Activated B cell treated with CpG ODN at 0.5 μM for 24 hours (primary cell): ENCODE measurements around the gene GET3. TPM values are rescaled to one million over a fixed set of nuclear protein-coding genes. Genes with fewer than 3 reads are reported as not detected.

Experiments
- ATAC-seq: fragments of 200-7000 bp; cut with Tn5 transposase; one replicate; pipeline ENCODE4 v1.10.0; 2021; ENCODE audit warnings: low read depth, mild to moderate bottlenecking, moderate library complexity
- CTCF ChIA-PET: fragments of 350-600 bp; sonication (Branson Sonifier 250); formaldehyde crosslinking; loops from one replicate; lab custom pipeline; 2021; ENCODE audit warnings: antibody characterized with exemption; lab: Charles Lee
- POLR2A ChIA-PET: fragments of 350-600 bp; sonication (Branson Sonifier 250); formaldehyde crosslinking; loops from one replicate; lab custom pipeline; 2021; ENCODE audit warnings: antibody characterized with exemption; lab: Charles Lee
- DNase-seq: peaks from one replicate; pipeline ENCODE4 v3.0.0; 2022
- H3K27ac Mint-ChIP-seq: one replicate; pipeline ENCODE4 v1.8.0; 2020; ENCODE audit warnings: mixed read lengths
- H3K27me3 Mint-ChIP-seq: one replicate; pipeline ENCODE4 v1.8.0; 2021; ENCODE audit warnings: mixed read lengths
- H3K36me3 Mint-ChIP-seq: one replicate; pipeline ENCODE4 v1.8.0; 2021; ENCODE audit warnings: low read depth, mixed read lengths
- H3K4me1 Mint-ChIP-seq: one replicate; pipeline ENCODE4 v1.8.0; 2021; ENCODE audit warnings: mixed read lengths
- H3K4me3 Mint-ChIP-seq: one replicate; pipeline ENCODE4 v1.8.0; 2020; ENCODE audit warnings: mild to moderate bottlenecking, mixed read lengths
- H3K9me3 Mint-ChIP-seq: one replicate; pipeline ENCODE4 v1.8.0; 2020; ENCODE audit warnings: mixed read lengths
- intact Hi-C: fragments of 100-400 bp; cut with micrococcal nuclease; formaldehyde crosslinking; loops from one replicate; pipeline ENCODE4 v1.15.1; 2024
- total RNA-seq: library from RNA; stranded (reverse); gene quantifications from 2 replicates; pipeline ENCODE4 v1.2.3, GENCODE V29; 2022
- TF ChIP-seq, protein P1 (sequence below): fragments of 200-600 bp; IDR thresholded peaks from one replicate; pipeline ENCODE4 v1.8.0; 2022; ENCODE audit warnings: antibody characterized with exemption, mild to moderate bottlenecking

The GET3 gene
- 59.6 and 63.5 TPM in 2 replicates for total RNA-seq

DNA sequence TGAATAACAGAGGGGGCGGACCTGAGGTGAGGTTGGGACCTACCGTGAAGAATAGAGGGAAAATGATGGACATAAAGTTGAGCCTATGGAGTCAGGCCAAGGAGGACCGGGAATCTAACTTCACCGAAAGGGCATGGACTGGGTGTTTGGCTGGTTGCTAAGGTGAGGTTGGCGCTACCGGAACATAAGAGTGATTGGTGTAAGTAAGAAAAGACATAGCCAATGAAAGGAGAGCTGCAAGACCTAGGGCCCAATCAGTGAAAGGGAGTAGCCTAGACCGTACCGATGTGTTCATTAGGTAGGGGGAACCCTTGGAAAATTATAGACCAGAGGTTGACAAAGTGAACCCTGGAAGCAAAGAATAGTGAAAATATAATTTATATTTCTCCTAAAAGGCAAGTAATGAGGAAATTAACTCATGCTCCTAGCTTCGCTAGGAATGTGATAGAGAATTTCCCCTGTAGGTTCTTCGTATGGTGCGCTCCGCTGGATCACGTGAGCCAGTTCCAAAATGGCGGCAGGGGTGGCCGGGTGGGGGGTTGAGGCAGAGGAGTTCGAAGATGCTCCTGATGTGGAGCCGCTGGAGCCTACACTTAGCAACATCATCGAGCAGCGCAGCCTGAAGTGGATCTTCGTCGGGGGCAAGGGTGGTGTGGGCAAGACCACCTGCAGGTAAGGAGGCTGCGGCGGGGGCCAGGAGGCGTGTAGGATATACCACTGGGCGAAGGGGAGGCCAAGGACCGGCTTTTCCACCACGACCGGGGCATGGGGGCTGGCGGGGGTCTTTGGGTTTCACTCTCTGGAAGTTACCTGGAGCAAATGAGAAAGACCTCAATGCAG lies at the start of gene GET3:
Gene GET3, plus strand, starts transcription at position 503 of the 840 bp plus-strand sequence. Its CDS starts 9 bp downstream, at position 512.
- intact Hi-C loops: loop anchor here (1.0 kb wide), 2 partner anchors 56 to 69 kb away; partner anchors contain the start of genes DHPS and RNASEH2A
- ChIA-PET CTCF (interaction anchor here (0.8 to 1.6 kb wide), 6 partner anchors 13 to 61 kb away, joined by 3 to 6 read pairs (median 4); no protein-coding TSS in a partner anchor), POLR2A (interaction anchor here (0.5 to 6.4 kb wide), 13 partner anchors 10 to 200 kb away, joined by 3 to 121 read pairs (median 4); partner anchors contain the start of genes DHPS, FARSA, FBXW9 and GCDH)
- H3K27me3 Mint-ChIP-seq: no peaks in the 10 kb centered on the region
- H3K9me3 Mint-ChIP-seq: no peaks in the 10 kb centered on the region
- H3K27ac Mint-ChIP-seq: peak within 1 kb of the TSS; percentile 95
- DNase-seq: peak; percentile 66
- TF ChIP-seq, protein P1, sequence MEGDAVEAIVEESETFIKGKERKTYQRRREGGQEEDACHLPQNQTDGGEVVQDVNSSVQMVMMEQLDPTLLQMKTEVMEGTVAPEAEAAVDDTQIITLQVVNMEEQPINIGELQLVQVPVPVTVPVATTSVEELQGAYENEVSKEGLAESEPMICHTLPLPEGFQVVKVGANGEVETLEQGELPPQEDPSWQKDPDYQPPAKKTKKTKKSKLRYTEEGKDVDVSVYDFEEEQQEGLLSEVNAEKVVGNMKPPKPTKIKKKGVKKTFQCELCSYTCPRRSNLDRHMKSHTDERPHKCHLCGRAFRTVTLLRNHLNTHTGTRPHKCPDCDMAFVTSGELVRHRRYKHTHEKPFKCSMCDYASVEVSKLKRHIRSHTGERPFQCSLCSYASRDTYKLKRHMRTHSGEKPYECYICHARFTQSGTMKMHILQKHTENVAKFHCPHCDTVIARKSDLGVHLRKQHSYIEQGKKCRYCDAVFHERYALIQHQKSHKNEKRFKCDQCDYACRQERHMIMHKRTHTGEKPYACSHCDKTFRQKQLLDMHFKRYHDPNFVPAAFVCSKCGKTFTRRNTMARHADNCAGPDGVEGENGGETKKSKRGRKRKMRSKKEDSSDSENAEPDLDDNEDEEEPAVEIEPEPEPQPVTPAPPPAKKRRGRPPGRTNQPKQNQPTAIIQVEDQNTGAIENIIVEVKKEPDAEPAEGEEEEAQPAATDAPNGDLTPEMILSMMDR: no peak
- H3K36me3 Mint-ChIP-seq: peaks cover 37% of the 10 kb centered on the region
- peak within 1 kb of the TSS; percentile 99 for H3K4me3 Mint-ChIP-seq
- peak; percentile 79 for ATAC-seq
- H3K4me1 Mint-ChIP-seq: peaks cover 40% of the 10 kb centered on the region

DNA sequence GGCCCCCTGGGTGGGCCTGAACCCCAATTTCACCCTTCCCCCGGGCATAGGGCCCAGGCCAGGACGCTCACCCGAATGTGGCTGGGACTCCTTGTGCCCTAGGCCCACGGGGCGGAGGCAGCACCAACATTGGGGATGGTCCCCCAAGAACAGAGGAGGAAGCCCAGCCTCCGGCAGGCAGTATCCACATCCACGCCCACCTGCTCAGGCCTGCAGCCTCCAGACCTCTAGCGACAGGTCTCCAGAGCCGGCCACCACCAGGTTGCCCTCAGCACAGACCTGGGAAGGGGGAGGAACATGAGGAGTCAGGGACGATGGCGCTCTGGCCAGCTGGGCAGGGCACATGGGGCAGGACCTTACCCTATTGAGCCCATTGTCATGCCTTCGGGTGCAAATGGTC lies 48.3 kb upstream of the GET3 start:
- H3K9me3 Mint-ChIP-seq: no peaks in the 10 kb centered on the region
- peaks cover 2% of the 10 kb centered on the region for H3K36me3 Mint-ChIP-seq
- DNase-seq (no peak), ATAC-seq (no peak)
- intact Hi-C loops: no loop called here
- TF ChIP-seq, protein P1: no peak
- POLR2A ChIA-PET: no interaction called here
- H3K4me1 Mint-ChIP-seq: no peaks in the 10 kb centered on the region
- H3K27me3 Mint-ChIP-seq: no peaks in the 10 kb centered on the region
- CTCF ChIA-PET: no interaction called here
- H3K27ac Mint-ChIP-seq: no peak overlapping the region
- no peak overlapping the region for H3K4me3 Mint-ChIP-seq

DNA sequence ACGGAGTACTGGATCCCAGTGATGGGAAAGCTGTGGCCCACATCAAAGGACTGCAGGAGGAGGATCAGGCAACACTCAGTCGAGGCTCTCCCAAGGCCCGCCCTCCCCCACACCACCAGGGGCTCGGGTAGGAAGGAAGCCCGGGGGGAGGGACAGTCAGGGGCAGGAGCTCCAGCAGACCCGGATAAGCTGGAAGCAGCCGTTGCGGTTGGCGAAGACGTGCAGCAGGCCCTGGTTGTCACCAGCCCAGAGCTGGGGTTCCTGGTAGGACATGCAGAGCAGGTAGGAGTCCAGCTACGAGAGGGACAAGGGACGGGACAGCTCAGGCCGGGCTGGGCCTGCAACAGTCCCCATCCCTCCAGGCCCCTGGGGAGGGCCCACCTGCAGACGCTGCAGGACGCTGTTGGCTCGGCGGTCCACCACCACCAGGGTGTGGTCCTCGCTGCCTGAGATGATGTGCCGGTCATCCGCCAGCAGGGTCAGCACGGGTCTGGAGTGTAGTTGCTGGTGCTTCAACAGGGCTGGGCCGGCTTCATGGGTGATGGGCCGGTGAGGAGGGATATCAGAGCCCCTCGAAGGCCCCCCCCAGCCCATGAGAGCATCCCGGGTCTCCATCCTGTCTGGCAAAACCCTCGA lies 47.6 kb upstream of the GET3 start:
- Mint-ChIP-seq H3K4me3 (no peak overlapping the region), H3K27me3 (no peaks in the 10 kb centered on the region), H3K36me3 (peaks cover 2% of the 10 kb centered on the region), H3K9me3 (no peaks in the 10 kb centered on the region), H3K4me1 (no peaks in the 10 kb centered on the region), H3K27ac (no peak overlapping the region)
- ATAC-seq (no peak), DNase-seq (no peak)
- ChIA-PET CTCF (no interaction called here), POLR2A (no interaction called here)
- intact Hi-C loops: no loop called here
- TF ChIP-seq, protein P1: no peak

DNA sequence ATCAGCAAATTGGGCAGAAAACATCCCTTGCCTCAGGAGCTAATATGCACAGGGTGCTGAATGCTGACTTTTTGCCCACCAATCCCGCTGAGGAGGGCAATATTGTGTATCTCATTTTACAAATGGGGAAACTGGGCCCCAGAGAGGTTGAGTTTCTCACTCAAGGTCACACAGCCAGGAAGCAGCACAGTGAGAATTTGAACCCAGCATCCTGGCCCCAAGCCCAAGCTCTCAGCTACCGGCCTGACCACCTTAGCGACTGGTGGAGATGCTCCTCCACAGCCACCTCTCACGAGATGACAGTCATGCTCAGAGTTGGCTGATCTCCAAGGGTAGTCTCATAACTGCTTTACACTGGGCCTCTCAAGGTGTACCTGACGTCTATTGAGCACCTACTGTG lies 44.3 kb upstream of the GET3 start:
- H3K9me3 Mint-ChIP-seq: no peaks in the 10 kb centered on the region
- H3K36me3 Mint-ChIP-seq: peaks cover 7% of the 10 kb centered on the region
- ChIA-PET CTCF (no interaction called here), POLR2A (interaction anchor here (0.8 to 1.2 kb wide), 2 partner anchors 11 to 1447 kb away, joined by 3 to 12 read pairs; partner anchors contain the start of gene DHPS)
- peaks cover 9% of the 10 kb centered on the region for H3K4me1 Mint-ChIP-seq
- H3K27me3 Mint-ChIP-seq: no peaks in the 10 kb centered on the region
- H3K27ac Mint-ChIP-seq: no peak overlapping the region
- no peak for ATAC-seq
- no peak overlapping the region for H3K4me3 Mint-ChIP-seq
- no peak for DNase-seq
- TF ChIP-seq, protein P1: no peak
- intact Hi-C loops: no loop called here

- H3K36me3 Mint-ChIP-seq: peaks cover 13% of the 10 kb centered on the region
- no peaks in the 10 kb centered on the region for H3K9me3 Mint-ChIP-seq
- TF ChIP-seq, protein P1: no peak
- DNase-seq: no peak
- intact Hi-C loops: no loop called here
- no peak overlapping the region for H3K4me3 Mint-ChIP-seq
- ChIA-PET POLR2A (interaction anchor here (3.7 kb wide), 1 partner anchor 13 kb away, joined by 69 read pairs; the partner anchor contains the start of gene DHPS), CTCF (no interaction called here)
- ATAC-seq: no peak
- no peaks in the 10 kb centered on the region for H3K27me3 Mint-ChIP-seq
- H3K4me1 Mint-ChIP-seq: peaks cover 11% of the 10 kb centered on the region
- no peak overlapping the region for H3K27ac Mint-ChIP-seq
These were observed 42.7 kb upstream of the GET3 start for GRCh38 chr19:12694641-12695040.
